Renal cortical epithelial cell (primary cell): ENCODE results near the gene GABRG3. TPM values are rescaled to one million over a fixed set of nuclear protein-coding genes. Genes with fewer than 3 reads are reported as not detected.

Experiments
- DNase-seq: peaks from one replicate; pipeline ENCODE4 v3.0.0-alpha.2; 2011; ENCODE audit warnings: low read depth
- total RNA-seq: library from RNA; depleted of rRNA; stranded (reverse); fragments of >200 nt; gene quantifications from 2 replicates; pipeline ENCODE4 v1.2.3, GENCODE V29; 2014

GABRG3 gene
- total RNA-seq, 1 donor from 2014 or later: not detected

DNA sequence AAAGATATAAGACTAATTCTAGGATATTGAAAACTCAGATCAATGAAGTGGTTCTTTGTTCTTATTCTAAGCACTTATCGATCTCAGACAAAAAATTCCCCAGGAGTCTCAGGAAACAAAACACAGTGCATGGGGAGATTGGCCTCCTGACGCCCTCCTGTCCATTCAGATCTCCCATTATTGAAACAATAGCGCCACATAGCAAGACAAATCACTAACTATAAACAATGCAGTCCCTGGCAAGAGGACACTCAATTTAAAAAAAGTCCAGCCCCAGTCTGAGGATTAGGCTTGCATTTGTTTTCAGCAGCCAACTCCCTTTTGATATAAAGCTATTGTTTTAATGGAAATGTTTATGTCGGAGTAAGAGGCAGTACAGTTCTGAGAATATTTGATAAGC is 528.2 kb downstream of the GABRG3 start:
- DNase-seq: no peak

DNA sequence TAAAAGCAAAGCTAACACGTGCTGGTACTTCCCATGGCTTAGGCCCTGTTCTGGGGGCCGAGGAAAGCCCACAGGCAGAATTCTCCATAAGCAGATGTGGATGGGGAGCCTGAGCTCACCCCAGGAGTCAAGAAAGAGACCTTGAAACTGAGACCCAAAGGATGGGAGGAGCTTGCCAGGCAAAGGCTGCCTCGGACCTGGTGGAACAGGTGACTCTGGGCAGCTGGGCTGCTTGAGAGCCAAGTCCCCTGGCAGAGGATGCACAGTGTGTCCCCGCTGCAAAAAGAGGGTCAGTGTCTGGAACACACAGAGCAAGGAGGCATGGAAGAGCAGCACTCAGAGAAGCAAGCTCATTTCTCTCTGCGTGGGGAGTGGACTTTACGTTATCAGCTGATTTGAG is 528.7 kb downstream of the GABRG3 start:
- DNase-seq: no peak

DNA sequence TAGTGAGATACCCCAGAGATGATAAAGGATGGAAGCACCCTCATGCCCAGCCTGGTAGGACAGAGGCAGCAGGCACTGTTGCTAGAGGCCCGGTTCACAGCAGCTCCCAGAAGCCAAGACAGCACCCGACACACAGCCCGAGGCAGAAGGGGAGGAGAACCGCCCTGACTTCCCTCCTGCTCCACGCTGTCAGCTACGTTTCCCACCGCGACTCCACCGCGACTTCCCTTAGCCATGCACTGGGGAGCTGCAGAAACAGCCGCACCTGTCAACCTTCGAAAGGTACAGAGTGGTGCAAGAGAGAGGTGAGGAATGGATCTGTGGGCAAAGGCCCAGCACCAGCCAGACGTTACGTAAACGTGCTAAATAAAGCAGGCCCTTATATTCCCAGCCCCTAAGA is 529.2 kb downstream of the GABRG3 start:
- no peak for DNase-seq

DNA sequence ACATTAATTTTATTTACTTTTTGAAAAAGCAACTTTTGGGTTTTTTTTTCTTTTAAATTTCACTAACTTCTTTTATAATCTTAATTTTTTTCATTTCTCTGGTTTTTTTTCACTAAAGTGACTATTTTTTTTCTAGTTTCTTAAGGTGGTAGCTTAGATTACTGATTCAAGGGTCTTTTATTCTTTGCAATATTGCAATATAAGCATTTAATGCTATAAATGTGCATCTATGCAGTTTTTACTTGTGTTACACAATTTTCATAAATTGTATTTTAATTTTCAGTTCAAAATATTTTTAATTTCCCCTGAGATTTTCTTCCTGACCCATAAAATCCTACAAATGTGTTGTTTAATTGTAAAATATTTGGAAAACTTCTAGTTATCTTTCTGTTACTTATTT is 535.8 kb downstream of the GABRG3 start:
- no peak for DNase-seq

DNA sequence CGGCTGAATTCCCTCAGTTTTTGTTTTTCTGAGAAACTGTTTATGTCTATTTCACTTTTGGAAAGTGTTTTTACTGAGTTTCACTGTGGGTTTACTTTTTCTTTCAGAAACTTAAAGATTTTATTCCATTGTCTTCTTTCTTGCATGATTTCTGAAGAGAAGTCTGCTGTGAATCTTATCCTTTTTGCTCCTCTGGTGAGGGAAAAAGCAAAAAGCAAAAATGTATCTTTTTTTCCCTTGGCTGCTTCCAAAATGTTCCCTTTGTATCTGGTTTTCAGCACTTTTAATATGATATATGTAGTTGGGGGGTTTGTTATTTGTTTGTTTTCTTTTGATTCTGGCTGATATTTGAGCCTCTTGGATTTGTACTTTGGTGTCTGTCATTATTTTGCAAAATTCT is 538.0 kb downstream of the GABRG3 start:
- DNase-seq: no peak

DNA sequence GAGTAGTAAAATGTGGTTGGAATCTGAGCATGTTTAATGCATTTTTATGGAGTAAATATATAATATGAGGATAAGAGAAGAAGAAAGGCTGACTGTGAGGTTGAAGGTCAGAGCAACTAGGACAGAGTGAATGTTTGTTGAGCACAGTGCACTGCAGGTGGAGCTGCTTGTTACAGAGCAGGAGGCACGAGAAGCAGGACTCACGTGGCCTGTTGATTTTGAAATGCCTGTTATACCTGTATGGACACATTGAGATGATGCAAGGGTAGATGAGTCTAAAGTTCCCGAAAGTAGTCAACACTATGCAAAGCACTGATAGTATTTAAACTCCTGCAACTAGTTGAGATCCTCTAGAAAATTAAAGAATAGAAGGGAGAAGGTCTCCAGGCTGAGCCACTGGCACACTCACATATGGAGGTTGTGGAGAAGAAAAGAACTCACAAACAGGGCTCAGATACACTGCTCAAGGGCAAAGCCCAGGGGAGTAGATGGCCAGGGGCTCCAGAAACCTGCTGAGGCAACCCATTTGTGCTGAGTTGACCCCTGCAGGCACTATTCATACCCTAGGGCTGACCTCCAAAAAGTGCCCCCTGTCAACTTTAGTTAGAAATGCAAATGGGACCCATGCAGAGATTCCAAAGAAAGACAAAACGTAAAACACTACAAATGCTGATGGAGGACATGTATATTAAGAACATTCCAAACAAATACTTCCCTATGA is 541.5 kb downstream of the GABRG3 start:
- DNase-seq: no peak

DNA sequence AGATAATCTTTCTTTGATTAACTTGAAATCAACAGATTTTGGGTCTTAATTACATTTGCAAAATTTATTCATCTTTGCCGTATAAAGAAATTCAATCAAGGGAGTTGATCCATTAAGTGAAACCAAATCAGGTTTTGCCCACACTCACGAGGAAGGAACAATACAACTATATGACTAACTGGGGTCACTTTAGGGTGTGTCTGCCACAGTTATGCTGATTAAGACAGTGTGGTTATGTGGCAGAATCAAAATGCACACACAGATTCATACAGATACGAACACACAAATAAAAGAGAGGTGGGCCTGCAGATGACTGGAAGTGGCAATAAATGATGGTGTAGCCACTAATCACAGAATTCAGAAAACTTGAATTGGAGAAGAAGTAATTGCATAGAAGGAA is 543.5 kb downstream of the GABRG3 start:
- DNase-seq: peak; percentile 24

DNA sequence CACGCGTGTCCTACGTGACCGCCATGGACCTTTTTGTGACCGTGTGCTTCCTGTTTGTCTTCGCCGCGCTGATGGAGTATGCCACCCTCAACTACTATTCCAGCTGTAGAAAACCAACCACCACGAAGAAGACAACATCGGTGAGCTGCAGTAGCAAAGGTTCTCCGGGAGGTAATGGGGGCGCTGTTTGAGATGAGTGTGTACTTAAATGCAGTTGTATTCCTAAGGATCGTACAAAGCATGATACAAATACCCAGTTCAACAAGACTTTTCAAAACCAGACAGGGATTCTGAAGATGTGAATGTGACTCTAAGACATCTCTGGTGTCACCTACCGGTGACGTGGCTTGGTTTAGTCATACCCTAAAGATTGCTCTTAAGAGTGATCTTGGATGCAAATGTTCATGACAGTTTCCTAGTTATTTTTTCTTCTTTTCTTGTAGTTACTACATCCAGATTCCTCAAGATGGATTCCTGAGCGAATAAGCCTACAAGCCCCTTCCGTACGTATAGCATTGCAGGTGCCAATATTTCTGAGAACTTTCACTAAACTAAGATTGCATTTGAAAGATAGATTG is 556.6 kb downstream of the GABRG3 start:
- DNase-seq: no peak

DNA sequence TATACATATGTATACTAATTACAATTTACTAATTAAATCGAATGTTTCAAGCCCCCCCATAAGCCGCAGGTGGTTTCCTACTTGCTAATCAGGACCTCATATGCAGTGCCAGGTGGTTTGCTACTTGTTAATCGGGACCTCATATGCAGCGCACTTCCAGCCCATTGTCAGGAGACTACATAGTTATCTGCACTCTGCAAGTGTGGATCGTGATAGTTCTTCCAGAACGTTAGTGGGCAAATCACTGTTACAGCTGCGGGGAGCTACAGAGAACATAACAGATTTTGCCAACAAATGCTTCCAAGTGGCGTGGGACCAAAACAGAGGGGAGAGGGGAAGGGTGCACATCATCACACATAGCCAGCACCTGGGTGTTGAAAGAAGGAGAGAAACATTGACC is 558.4 kb downstream of the GABRG3 start:
- no peak for DNase-seq

DNA sequence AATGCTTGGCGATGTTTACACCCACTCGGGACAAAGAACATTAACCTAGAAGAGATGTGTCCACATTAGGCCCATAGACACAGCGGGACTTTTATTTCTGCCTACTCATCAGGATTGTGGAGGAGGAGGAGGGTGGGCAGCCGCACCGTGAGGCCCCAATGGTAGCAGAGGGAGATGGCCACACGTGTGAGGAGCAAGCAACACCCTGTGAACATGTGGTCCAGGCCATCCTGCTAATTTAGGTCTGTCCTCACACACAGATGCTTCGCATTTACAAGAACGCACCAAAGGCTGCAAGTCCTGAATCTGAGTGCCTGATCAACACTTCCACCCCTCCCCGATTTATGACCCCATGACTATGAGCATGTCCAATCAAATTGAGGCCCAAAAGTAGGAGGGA is 560.0 kb downstream of the GABRG3 start:
- DNase-seq: no peak

DNA sequence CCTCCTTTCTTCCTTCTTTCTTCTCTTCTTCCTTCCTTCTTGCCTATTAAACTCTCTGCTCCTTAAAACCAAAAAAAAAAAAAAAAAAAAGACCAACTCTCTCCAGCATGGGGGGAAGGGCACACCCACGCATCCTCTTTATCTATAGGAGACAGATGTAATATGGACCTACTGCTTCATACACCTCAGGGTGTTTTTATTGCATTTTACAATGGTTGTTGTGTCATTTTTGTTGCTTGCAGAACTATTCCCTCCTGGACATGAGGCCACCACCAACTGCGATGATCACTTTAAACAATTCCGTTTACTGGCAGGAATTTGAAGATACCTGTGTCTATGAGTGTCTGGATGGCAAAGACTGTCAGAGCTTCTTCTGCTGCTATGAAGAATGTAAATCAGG is 561.4 kb downstream of the GABRG3 start:
- DNase-seq: no peak

DNA sequence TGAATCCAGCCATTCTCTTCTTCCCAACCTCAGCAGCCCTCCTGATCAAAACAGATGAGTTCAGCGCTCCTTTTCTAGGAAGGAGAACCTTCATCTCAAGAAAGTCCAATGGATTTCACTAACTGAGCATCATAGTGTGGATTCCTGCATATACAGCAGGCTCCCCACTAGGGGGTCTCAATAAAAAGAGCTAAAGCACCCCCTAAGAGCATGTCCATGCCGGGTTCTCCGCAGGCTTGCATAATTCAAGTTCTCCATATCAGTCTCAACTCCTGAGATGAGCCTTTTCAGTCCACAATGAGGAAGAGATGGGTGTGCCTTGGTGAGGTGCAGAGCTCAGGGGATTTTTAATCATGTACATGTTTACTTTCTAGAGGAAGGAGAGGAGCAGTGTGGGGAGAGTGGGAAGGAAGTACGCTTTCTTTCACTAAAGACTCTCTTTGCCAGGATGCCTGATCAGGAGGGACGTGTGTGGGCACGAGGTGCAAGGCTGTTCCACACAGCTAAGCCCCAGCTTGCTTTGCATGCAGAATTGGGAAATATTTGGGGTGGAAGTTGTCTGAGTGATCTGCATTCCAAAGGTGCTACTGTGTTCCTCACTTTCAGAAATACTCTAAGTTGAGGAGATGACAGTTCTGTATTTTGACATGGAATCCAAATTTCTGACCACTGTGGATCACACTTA is 564.6 kb downstream of the GABRG3 start:
- DNase-seq: no peak

DNA sequence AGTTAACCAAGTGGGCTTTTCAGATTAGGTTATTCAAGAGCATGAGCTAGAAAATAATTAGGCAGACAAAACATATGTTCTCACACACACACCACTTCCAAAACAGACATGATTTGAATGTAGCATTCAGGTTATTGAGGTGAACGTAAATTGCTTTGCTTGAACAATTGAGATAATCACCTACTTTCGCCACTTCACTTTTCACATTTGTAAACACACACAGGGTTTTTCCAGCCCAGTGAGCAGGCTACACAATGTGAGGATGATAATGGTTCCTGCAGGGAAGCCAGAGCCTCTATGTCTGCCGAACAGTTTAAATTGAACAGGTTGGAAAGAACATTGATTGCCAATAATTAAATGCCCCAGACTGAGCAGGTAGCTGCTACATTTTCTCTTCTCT is 567.3 kb downstream of the GABRG3 start:
- no peak for DNase-seq

DNA sequence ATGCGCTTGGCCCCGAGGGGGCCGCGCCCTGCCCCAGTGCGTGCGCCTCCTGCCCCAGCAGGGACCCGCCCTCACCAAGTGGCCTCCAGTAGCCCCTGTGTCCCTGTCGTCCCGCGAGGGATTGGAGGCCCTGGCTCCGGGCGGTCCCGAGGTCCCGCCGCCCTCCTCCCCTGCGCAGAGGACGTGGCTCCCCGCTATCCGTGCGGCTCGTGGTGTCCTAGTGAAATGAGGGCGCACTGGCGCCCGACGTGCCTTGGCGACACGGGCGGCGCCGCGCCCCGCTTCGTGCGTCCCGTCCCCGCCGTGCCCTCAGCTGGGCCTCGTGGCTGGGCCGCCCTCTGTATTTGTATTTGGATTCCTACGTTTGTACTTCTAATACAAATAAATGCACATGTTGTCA is 570.6 kb downstream of the GABRG3 start:
- no peak for DNase-seq

DNA sequence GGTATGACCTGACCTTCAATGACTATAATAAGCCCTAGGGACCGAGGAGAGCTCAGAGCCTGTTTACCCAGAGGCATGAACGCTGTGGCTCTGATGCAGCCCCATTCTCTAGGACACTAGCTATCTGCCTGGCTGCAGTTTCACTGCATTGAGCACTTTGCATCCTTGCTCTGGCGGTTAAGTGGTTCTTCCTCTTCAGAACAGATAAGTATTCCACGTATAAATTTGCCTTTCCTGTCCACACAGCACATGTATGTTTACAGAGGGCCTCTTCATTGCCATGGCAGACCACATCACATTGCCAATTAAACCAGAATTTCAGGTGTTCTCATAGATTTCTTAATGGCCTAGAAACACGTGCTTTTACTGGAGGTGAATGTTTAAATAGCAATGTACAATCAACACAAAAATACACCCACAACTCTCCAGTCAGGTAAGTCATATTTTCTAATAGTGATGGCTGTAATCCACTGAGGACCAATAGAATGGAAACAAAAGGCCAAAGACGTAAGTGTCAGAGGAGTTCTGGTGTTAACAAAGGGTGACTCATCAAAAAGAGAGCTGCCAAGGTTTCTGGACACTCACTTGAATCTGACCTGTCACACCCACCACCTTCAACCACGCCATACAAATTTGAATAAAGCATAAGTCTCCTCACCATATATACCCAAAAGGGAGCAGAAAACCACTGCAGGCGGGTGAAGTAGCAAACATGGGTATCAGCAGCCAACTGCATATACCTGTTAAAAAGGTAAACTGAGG is 574.7 kb downstream of the GABRG3 start:
- peak; percentile 1 for DNase-seq

DNA sequence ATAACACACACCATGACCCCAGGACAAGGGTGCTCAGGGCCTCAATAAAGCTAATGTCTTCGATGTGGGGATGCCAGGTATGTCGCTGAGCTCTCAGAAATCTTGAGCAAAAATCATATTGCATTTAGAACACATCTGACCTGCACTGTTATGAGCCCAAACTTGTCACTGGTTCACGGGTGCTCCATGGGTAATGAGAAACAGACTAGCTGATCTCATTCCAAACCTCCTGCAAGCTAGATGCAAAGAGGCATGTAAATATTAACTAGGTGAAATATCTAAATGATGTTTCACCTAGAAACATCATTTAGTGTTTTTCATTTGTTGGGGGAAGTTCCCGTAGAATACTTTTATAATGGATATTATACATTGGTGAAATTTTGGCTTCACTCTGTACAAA is 578.8 kb downstream of the GABRG3 start:
- DNase-seq: peak; percentile 11

DNA sequence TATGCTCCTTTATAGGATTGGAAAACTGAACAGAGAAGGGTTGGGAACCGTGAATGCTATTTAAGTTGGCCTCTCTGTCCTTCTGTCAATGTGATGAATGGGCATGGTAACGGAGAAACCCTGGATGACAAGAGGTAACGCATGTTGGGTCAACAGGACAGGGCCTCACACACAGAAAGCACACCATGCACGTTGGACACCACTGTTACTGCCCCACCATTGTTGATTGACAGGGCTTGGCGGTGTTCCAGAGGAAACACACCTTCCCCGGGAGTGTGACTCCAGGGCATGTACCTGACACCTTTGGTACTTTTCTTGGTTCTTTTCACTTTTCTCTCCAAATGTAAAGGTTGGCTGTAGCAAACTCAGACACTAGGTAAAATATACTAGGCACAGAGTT is 579.7 kb downstream of the GABRG3 start:
- DNase-seq: no peak

DNA sequence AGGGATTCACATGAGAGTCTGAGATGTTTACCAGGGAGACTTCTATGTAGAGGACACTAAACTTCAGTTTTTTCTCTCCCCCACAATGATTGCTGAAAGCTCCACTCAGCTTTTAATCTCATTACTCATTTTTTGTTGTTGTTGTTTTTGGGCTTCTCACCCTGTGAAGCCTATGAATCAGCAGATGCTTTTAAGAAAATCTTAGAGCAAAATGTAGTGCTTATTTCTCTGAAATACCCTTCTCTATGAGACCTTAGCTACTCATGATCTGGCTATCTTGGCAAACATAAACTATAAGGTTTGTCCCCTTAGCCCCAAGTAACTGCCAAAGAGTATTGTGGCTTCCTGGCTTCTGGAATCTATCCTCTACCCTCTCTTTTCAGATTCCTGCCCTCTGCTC is 590.8 kb downstream of the GABRG3 start:
- no peak for DNase-seq

DNA sequence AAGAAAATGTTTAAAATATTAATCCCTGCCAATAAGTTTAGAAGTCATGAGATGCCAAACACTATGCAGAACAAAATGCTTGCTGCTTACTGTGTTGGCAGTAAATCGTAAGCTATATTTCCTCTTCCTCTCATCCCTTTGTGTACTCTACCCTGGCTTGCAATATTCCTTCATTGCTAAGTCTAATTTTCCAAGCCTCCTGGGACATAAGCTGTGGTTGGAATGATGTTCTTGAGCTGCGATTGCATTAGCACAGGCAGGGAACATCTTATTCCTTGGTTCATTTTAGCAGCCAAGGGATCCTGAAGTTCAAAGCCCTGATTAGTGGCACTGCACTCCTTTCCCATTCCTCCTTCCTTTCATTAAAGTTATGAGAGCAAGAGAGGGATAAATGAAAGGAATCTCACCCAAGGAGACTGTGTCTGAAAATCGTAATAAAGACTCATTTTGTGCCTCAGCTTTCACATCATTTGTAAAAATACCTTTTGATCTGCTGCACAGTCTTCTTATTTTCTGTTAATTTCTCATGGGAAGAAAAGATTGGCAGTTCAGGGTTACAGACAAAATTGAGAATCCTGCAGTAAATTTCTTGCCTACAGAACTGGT is 592.9 kb downstream of the GABRG3 start:
- DNase-seq: no peak

DNA sequence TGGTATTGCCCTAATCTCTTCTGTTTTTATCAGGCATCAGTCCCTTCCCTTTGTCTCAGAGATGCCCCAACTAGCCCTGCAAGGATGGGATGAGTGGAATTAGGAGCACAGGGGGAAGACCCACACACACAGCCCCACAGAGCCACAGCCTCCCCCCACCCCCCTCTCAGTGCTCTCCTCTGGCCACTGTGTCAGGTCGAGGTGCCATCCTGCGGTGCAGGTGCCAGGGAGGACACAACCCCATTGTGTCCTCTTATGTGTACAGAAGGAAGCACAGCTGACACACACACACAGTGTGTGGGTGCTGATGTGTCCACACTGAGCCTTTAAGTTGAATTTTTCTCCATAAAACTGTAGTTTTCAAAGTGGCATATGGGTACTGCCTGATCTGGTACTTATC is 593.7 kb downstream of the GABRG3 start:
- no peak for DNase-seq

DNA sequence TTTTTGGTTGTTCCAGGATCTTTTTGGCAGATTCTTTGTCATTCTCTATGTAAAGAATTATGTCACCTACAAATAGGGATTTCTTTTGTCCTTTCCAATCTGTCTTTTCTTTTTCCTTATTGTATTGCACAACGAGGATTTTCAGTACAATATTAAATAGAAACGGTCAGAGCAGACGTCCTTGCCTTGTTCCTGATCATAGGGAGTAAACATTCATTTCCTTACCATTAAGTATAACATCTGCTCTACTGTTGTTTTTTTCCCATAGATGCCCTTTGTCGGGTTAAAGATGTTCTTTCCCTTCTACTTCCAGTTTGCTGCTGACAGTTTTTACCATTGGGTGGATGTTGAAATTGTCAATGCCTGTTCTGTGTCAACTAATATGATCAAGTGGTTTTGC is 599.8 kb downstream of the GABRG3 start:
- no peak for DNase-seq

DNA sequence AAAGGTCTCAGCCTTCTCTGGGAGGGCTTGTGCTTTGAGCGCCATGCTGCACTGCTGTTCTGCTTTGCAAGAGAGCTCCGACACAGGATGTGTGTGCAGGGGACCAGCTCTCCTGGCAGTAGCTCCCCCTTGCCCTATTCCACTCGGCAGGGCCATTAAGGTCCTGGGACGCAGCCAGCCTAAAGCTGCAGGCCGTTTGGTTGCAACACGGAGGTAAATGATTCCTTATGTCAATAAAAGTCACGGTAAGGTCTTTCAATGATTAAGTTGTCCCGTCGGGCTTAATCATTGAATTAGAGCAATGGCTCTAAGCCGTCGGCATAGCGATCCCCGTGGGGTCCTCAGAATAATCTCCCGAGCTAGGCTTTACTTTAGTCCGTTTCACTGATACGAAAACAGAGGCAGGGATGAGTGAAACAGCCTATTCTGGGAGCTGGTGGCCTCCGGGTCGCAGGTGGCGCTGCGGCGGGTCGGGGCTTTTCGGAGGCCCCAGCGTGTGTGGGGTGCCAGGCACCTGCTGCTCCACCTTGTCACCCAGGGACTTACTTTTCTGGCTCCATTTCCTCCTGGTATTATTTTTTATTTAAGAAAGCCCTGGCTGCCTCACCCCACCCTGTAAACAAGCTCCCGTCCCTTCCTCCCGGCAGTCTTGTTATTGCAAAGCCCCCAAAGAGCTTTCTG is 603.0 kb downstream of the GABRG3 start:
- peak; percentile 1 for DNase-seq
